DND-41 (cell line): Measurements from ENCODE around the gene PXT1.

Experiments
- CTCF ChIP-seq: IDR thresholded peaks from 2 replicates; pipeline ENCODE4 v1.5.1; 2012; ENCODE audit warnings: borderline replicate concordance, low read length, moderate library complexity, mild to moderate bottlenecking; ENCODE audit not compliant: poor library complexity, severe bottlenecking; ENCODE audit errors: extremely low read depth
- EZH2 ChIP-seq: IDR thresholded peaks from 3 replicates; pipeline ENCODE4 v1.6.1; 2012; ENCODE audit warnings: borderline replicate concordance, low read depth, mild to moderate bottlenecking, moderate library complexity, low read length, inconsistent platforms; ENCODE audit not compliant: severe bottlenecking

DNA sequence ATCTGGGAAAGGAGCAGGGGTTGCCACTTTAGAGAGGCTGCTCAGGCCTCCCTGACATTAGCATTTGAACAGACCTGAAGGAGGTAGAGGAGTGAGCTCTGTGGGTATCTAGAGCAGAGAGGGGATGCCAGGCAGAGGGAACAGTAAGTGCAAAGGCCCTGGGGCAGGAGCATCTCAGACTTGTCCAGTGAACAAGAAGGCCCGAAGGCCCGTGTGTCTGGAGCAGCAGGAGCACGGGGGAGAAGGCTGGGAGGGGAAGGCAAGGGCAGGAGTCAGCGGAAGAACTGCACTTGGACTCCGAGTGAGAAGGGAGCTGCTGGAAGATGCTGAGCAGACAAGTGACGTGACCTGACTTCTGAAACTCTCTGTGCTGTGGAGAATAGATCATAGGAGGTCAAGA is 70.6 kb downstream of the PXT1 start:
- no peak for TF ChIP-seq CTCF
- TF ChIP-seq EZH2: no peak
